PC-3 (cell line): ENCODE measurements around the gene RUNDC1.

Experiments
- EZH2 ChIP-seq: fragments of 300-600 bp; sonication (generic); IDR thresholded peaks from one replicate; pipeline ENCODE4 v1.6.1; 2017; ENCODE audit warnings: antibody characterized with exemption, mild to moderate bottlenecking, low read length; ENCODE audit not compliant: unreplicated experiment
- EZH2phosphoT487 ChIP-seq: fragments of 300-600 bp; sonication (generic); IDR thresholded peaks from 2 replicates; pipeline ENCODE4 v1.6.1; 2018; ENCODE audit warnings: mild to moderate bottlenecking, antibody characterized with exemption, low read length, borderline replicate concordance
- TF ChIP-seq, protein P1 (sequence below): fragments of 300-600 bp; sonication (generic); conservative IDR thresholded peaks from 2 replicates; pipeline ENCODE4 v1.5.1; 2017; ENCODE audit warnings: antibody characterized with exemption, low read depth, mild to moderate bottlenecking, low read length

DNA sequence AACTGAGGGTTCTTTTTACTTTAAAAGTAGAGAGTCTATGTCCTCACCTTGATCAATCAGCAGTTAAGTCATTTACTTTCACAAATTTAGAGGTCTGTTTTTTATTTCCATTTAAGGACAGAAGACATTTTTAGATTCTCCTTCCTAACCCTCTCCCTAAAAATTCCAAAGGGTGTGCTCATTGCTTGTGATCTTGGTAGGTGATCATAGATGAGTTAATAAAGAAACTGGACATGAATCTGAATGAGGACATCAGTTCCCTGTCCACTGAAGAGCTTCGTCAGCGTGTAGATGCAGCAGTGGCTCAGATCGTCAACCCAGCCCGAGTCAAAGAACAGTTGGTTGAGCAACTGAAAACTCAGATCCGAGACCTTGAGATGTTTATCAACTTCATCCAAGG, 8.8 kb downstream of the RUNDC1 start:
- TF ChIP-seq, protein P1, sequence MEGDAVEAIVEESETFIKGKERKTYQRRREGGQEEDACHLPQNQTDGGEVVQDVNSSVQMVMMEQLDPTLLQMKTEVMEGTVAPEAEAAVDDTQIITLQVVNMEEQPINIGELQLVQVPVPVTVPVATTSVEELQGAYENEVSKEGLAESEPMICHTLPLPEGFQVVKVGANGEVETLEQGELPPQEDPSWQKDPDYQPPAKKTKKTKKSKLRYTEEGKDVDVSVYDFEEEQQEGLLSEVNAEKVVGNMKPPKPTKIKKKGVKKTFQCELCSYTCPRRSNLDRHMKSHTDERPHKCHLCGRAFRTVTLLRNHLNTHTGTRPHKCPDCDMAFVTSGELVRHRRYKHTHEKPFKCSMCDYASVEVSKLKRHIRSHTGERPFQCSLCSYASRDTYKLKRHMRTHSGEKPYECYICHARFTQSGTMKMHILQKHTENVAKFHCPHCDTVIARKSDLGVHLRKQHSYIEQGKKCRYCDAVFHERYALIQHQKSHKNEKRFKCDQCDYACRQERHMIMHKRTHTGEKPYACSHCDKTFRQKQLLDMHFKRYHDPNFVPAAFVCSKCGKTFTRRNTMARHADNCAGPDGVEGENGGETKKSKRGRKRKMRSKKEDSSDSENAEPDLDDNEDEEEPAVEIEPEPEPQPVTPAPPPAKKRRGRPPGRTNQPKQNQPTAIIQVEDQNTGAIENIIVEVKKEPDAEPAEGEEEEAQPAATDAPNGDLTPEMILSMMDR, result no peak
- TF ChIP-seq EZH2phosphoT487, result no peak
- no peak for TF ChIP-seq EZH2
